T-helper 2 cell treated with Interferon-gamma antibody and Interleukin-4, amounts not matched to agents 100 ng/mL and 5 ng/mL, for 36 hours (primary cell): Measurements from ENCODE around the gene WNT8A. TPM values are rescaled to one million over a fixed set of nuclear protein-coding genes. Genes with fewer than 3 reads are reported as not detected.

Experiments
- intact Hi-C: fragments of 100-400 bp; cut with micrococcal nuclease; formaldehyde crosslinking; loops from one replicate; pipeline ENCODE4 v1.15.1; 2023
- total RNA-seq: library from RNA; stranded (reverse); gene quantifications from 2 replicates; pipeline ENCODE4 v1.2.3, GENCODE V29; 2022

The WNT8A gene
- total RNA-seq, 1 donor from 2014 or later: not detected

DNA sequence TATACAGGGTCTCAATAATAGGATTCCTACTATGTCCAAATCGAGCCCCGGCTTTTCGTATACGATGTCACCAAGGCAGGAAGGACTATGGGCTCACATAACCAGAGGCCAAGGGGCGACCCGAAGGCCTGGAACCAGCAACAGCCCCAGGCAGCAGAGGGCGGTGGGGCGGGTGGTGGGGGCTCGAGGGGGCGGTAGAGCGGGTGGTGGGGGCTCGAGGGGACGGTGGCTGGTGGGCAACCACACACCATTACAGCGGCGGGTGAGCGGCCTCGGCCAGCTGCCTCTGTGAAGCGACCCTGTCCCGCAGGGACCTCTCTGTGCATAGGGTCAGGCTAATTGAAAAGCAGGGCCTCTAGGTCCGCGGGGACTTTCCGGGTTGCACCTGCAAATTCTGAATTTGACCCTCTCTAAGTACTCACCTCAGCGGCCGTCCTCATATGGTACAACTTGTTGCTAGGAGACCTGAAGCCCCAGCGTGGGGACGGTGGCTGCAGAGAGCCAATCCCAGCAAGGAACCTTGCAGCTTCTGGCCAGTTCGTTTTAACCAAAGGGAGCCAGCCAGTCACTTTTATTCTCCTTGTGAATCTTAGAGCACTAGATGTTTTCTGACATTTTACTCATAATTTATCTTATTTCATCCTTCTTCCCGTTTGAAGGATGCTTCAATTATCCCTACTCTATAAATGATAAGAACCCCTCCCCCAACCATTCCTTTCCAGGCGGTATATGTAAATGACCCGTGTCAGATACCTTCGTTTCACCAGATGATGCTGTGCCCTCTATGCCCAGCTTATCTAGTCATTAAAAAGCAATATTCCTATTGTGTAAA is 55.3 kb downstream of the WNT8A start, which contains the start of gene NME5:
Gene NME5, minus strand, starts transcription at position 480 of the 832 bp plus-strand sequence. CDS start 648 bp downstream, outside the sequence.
- intact Hi-C loops: loop anchor here (10.0 kb wide), 2 partner anchors 384 to 514 kb away; partner anchors contain the start of gene HNRNPA0

DNA sequence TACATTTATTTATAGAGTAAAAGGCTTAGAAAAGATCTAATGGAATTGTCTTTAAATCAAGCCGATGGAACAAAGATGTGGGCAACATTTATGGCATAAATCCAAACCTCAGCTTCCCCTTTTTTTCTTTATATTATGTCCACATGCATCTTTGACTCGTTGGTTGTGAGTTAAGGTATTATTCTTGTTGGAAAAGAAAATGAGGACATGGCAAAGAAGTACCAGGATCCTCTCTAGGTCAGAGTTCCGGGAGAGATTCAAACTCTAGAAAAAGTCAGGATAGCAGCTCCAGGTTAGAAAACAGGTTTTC is 55.9 kb downstream of the WNT8A start:
- intact Hi-C loops: loop anchor here (10.0 kb wide), 2 partner anchors 385 to 515 kb away; partner anchors contain the start of gene HNRNPA0

DNA sequence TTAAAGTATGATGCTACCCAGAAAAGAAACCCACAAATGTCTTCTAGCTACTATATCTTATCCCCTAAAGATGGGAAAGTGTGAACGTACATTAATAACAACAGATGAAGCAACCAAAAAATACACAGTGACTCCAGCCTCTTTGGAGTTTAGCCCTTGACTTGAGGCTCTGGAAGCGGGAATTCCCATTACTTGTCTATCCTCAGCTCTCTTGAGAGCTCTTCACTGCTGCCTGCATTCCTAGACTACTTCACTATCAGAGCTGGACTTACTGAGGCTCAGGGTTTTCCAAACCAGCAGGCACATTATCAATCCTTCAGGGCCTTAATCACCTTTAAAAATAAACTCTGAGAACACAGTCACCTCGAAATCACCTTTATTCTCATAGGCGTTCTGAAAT is 56.4 kb downstream of the WNT8A start:
- intact Hi-C loops: no loop called here

Other genes with a start within 250 kb of the WNT8A start
- gene MYOT, start 216.2 kb upstream of the WNT8A start, total RNA-seq: not detected in 2 replicates
- 0.23 TPM in 1 of 2 replicates, not detected in the other for gene PKD2L2, start 194.6 kb upstream of the WNT8A start, total RNA-seq
- 37.5 and 38.5 TPM in 2 replicates for gene FAM13B, start 51.0 kb upstream of the WNT8A start, total RNA-seq
- gene NME5, start 55.4 kb downstream of the WNT8A start, total RNA-seq: not detected in 2 replicates
- 54.6 and 62.0 TPM in 2 replicates for gene BRD8, start 94.6 kb downstream of the WNT8A start, total RNA-seq
- gene KIF20A, start 95.1 kb downstream of the WNT8A start, total RNA-seq: 40.2 and 42.9 TPM in 2 replicates
- gene CDC23, start 129.3 kb downstream of the WNT8A start, total RNA-seq: 36.3 and 37.4 TPM in 2 replicates
- not detected in 2 replicates for gene GFRA3, start 190.6 kb downstream of the WNT8A start, total RNA-seq
- 10.5 and 12.6 TPM in 2 replicates for gene CDC25C, start 247.8 kb downstream of the WNT8A start, total RNA-seq